ENCODE results near the gene UBE2Q2. TPM values are rescaled to one million over a fixed set of nuclear protein-coding genes. Genes with fewer than 3 reads are reported as not detected.
A peak's percentile ranks its signal among the peaks of the same experiment; 100 is the strongest.
"Not testable (repeated sequence)": the region's sequence is repeated elsewhere in the genome, so short reads cannot be mapped to it uniquely, and the experiment has no call there.

The UBE2Q2 gene
- total RNA-seq, 1 donor from 2014 or later = 33.6 TPM

GRCh38 chr15:75850708-75851107, 7.5 kb downstream of the UBE2Q2 start:
- TF ChIP-seq CTCF (IDR thresholded peaks at IDR 0.05; ENCODE audit: partially characterized antibody, unreplicated experiment) = no peak
- Mint-ChIP-seq H3K27ac (ENCODE audit: unreplicated experiment) (no peak overlapping the region), H3K27me3 (ENCODE audit: unreplicated experiment) (no peaks in the 10 kb centered on the region), H3K4me3 (ENCODE audit: unreplicated experiment) (no peak overlapping the region), H3K9me3 (ENCODE audit: unreplicated experiment) (no peaks in the 10 kb centered on the region), H3K4me1 (ENCODE audit: low read depth, unreplicated experiment) (peaks cover 47% of the 10 kb centered on the region), H3K36me3 (ENCODE audit: unreplicated experiment) (no peaks in the 10 kb centered on the region)
- DNase-seq = no peak

GRCh38 chr15:75851566-75851965, 8.3 kb downstream of the UBE2Q2 start:
- DNase-seq; H3K4me3 Mint-ChIP-seq (ENCODE audit: unreplicated experiment); H3K27me3 Mint-ChIP-seq (ENCODE audit: unreplicated experiment); H3K36me3 Mint-ChIP-seq (ENCODE audit: unreplicated experiment); H3K9me3 Mint-ChIP-seq (ENCODE audit: unreplicated experiment); H3K27ac Mint-ChIP-seq (ENCODE audit: unreplicated experiment): not testable (repeated sequence)
- H3K4me1 Mint-ChIP-seq (ENCODE audit: low read depth, unreplicated experiment) = peaks cover 43% of the 10 kb centered on the region

GRCh38 chr15:75857886-75858285, 14.6 kb downstream of the UBE2Q2 start:
- no peaks in the 10 kb centered on the region for H3K9me3 Mint-ChIP-seq (ENCODE audit: unreplicated experiment)
- TF ChIP-seq CTCF (IDR thresholded peaks at IDR 0.05; ENCODE audit: partially characterized antibody, unreplicated experiment) = no peak

GRCh38 chr15:75861750-75862402, 18.6 kb downstream of the UBE2Q2 start:
- peaks cover 34% of the 10 kb centered on the region for H3K4me1 Mint-ChIP-seq (ENCODE audit: low read depth, unreplicated experiment)
- no peak overlapping the region for H3K27ac Mint-ChIP-seq (ENCODE audit: unreplicated experiment)
- no peak overlapping the region for H3K4me3 Mint-ChIP-seq (ENCODE audit: unreplicated experiment)
- no peaks in the 10 kb centered on the region for H3K36me3 Mint-ChIP-seq (ENCODE audit: unreplicated experiment)
- DNase-seq = no peak
- H3K9me3 Mint-ChIP-seq (ENCODE audit: unreplicated experiment) = no peaks in the 10 kb centered on the region
- TF ChIP-seq CTCF (IDR thresholded peaks at IDR 0.05; ENCODE audit: partially characterized antibody, unreplicated experiment) = no peak
- no peaks in the 10 kb centered on the region for H3K27me3 Mint-ChIP-seq (ENCODE audit: unreplicated experiment)

More at GRCh38 chr15:75857886-75858285, 14.6 kb downstream of the UBE2Q2 start:
- Mint-ChIP-seq H3K4me3 (ENCODE audit: unreplicated experiment) (no peak overlapping the region), H3K4me1 (ENCODE audit: low read depth, unreplicated experiment) (peaks cover 21% of the 10 kb centered on the region), H3K36me3 (ENCODE audit: unreplicated experiment) (no peaks in the 10 kb centered on the region), H3K27me3 (ENCODE audit: unreplicated experiment) (peaks cover 2% of the 10 kb centered on the region), H3K27ac (ENCODE audit: unreplicated experiment) (no peak overlapping the region)
- no peak for DNase-seq

GRCh38 chr15:75862796-75863195, 19.5 kb downstream of the UBE2Q2 start:
- DNase-seq = no peak
- no peak overlapping the region for H3K4me3 Mint-ChIP-seq (ENCODE audit: unreplicated experiment)
- TF ChIP-seq CTCF (IDR thresholded peaks at IDR 0.05; ENCODE audit: partially characterized antibody, unreplicated experiment) = no peak
- H3K27me3 Mint-ChIP-seq (ENCODE audit: unreplicated experiment) = no peaks in the 10 kb centered on the region
- H3K27ac Mint-ChIP-seq (ENCODE audit: unreplicated experiment) = peak overlapping the region; percentile 46
- H3K4me1 Mint-ChIP-seq (ENCODE audit: low read depth, unreplicated experiment) = peaks cover 38% of the 10 kb centered on the region
- H3K9me3 Mint-ChIP-seq (ENCODE audit: unreplicated experiment) = no peaks in the 10 kb centered on the region
- no peaks in the 10 kb centered on the region for H3K36me3 Mint-ChIP-seq (ENCODE audit: unreplicated experiment)

Data from glutamatergic neuron (in vitro differentiated cells).